Tibial artery (tissue), 4 donors: ENCODE data around the gene ZNF595.

Experiments used
- DNase-seq, 2 donors: peaks; one replicate each; pipeline ENCODE4 v3.0.0-alpha.2; 2019
- H3K27ac ChIP-seq, 2 donors: fragments of 200-600 bp; sonication (generic) in 1 of 2; 1 replicate in 1 of 2; 2 replicates in 1 of 2; pipeline ENCODE4 v1.5.1; 2018 to 2019; ENCODE audit warnings: mild to moderate bottlenecking in 1 of 2
- H3K27me3 ChIP-seq, 2 donors: fragments of 200-600 bp; sonication (generic) in 1 of 2; one replicate each; pipeline versions ENCODE4 v1.5.1 to v1.6.0; 2016 to 2019
- H3K36me3 ChIP-seq, 3 donors: fragments of 200-600 bp; sonication (generic) in 2 of 3; one replicate each; pipeline ENCODE4 v1.5.1; 2016 to 2019; ENCODE audit warnings: mild to moderate bottlenecking in 2 of 3
- H3K4me1 ChIP-seq, 4 donors: fragments of 200-600 bp; sonication (generic) in 2 of 4; 1 replicate in 3 of 4; 2 replicates in 1 of 4; pipeline ENCODE4 v1.5.1; 2016 to 2019
- H3K4me3 ChIP-seq, 2 donors: fragments of 200-600 bp; sonication (generic) in 1 of 2; 1 replicate in 1 of 2; 2 replicates in 1 of 2; pipeline ENCODE4 v1.5.1; 2018 to 2019; ENCODE audit warnings: mild to moderate bottlenecking in 2 of 2
- H3K9me3 ChIP-seq, 3 donors: fragments of 200-600 bp; sonication (generic) in 1 of 3; one replicate each; pipeline ENCODE4 v1.5.1; 2016 to 2019
- CTCF ChIP-seq, 2 experiments: fragments of 200-600 bp in 1 of 2; fragments of 450-650 bp in 1 of 2; IDR thresholded peaks; one replicate each; pipeline ENCODE4 v1.5.1; 2017 to 2019; ENCODE audit warnings: antibody characterized with exemption in 2 of 2, mild to moderate bottlenecking in 1 of 2, moderate library complexity in 1 of 2
- intact Hi-C: fragments of 100-400 bp; cut with DNase I; formaldehyde crosslinking; loops from one replicate; pipeline ENCODE4 v1.15.0; 2023; ENCODE audit warnings: low total_unique reads

The ZNF595 gene

GRCh38 chr4:124275-125081 lies 71.4 kb downstream of the ZNF595 start, which contains the start of gene ZNF718:
ZNF718 (plus strand) TSS chr4:124501; CDS start chr4:124671, 170 bp downstream.
- intact Hi-C loops: no loop called here
- TF ChIP-seq CTCF (IDR thresholded peaks at IDR 0.05): no peak
- peak; percentile 94 to 95 for DNase-seq

GRCh38 chr4:125091-125771 lies 72.1 kb downstream of the ZNF595 start:
- no peak for TF ChIP-seq CTCF (IDR thresholded peaks at IDR 0.05)
- peak overlapping the region; percentile 73 to 89 for H3K27ac ChIP-seq
- peaks cover 0 to 30% (median 22%) of the 10 kb centered on the region in 3 donors for H3K36me3 ChIP-seq
- H3K9me3 ChIP-seq: no peaks in the 10 kb centered on the region
- peaks cover 0 to 13% (median 6%) of the 10 kb centered on the region in 4 donors for H3K4me1 ChIP-seq
- intact Hi-C loops: no loop called here
- peak overlapping the region; percentile 83 for H3K4me3 ChIP-seq
- no peaks in the 10 kb centered on the region for H3K27me3 ChIP-seq
- peak in 1 of 2 donors; percentile 67 for DNase-seq

More at GRCh38 chr4:124275-125081, 71.4 kb downstream of the ZNF595 start, which contains the start of gene ZNF718:
- Histone ChIP-seq H3K9me3 (no peaks in the 10 kb centered on the region), H3K4me1 (peaks cover 0 to 13% (median 6%) of the 10 kb centered on the region in 4 donors), H3K27ac (peak within 1 kb of the TSS; percentile 73 to 89), H3K4me3 (peak within 1 kb of the TSS; percentile 83), H3K36me3 (peaks cover 0 to 28% (median 22%) of the 10 kb centered on the region in 3 donors), H3K27me3 (no peaks in the 10 kb centered on the region)

GRCh38 chr4:125833-126232 lies 72.7 kb downstream of the ZNF595 start:
- Histone ChIP-seq H3K4me3 (peak overlapping the region; percentile 83), H3K36me3 (peaks cover 0 to 36% (median 22%) of the 10 kb centered on the region in 3 donors), H3K4me1 (peaks cover 0 to 13% (median 6%) of the 10 kb centered on the region in 4 donors), H3K27me3 (no peaks in the 10 kb centered on the region), H3K9me3 (no peaks in the 10 kb centered on the region), H3K27ac (peak overlapping the region; percentile 73 to 89)
- DNase-seq: no peak
- no peak for TF ChIP-seq CTCF (IDR thresholded peaks at IDR 0.05)
- intact Hi-C loops: no loop called here

- intact Hi-C loops: no loop called here
- TF ChIP-seq CTCF (IDR thresholded peaks at IDR 0.05): no peak
- Histone ChIP-seq H3K27me3 (no peaks in the 10 kb centered on the region), H3K4me1 (no peaks in the 10 kb centered on the region), H3K36me3 (peaks cover 42 to 93% (median 70%) of the 10 kb centered on the region in 3 donors), H3K27ac (no peak overlapping the region), H3K9me3 (peaks cover 0 to 31% (median 0%) of the 10 kb centered on the region in 3 donors), H3K4me3 (no peak overlapping the region)
- no peak for DNase-seq
Measured at GRCh38 chr4:132483-132882, 79.4 kb downstream of the ZNF595 start.
